SK-N-SH (cell line): ENCODE results near the gene BABAM1. TPM values are rescaled to one million over a fixed set of nuclear protein-coding genes. Genes with fewer than 3 reads are reported as not detected.

Experiments
- CHD2 ChIP-seq: fragments of 150-350 bp; IDR thresholded peaks from 2 replicates; pipeline ENCODE4 v1.6.1; 2018; ENCODE audit warnings: low read length; ENCODE audit not compliant: partially characterized antibody
- EP300 ChIP-seq, 2 experiments: IDR thresholded peaks; 2 replicates each; pipeline versions ENCODE4 v1.4.0 to v1.6.1; 2012; ENCODE audit warnings: borderline replicate concordance in 1 of 2, low read depth in 1 of 2, low read length in 1 of 2
- EZH2phosphoT487 ChIP-seq: fragments of 200-600 bp; sonication (generic); IDR thresholded peaks from 2 replicates; pipeline ENCODE4 v1.6.1; 2017; ENCODE audit warnings: low read depth, mixed run types, mild to moderate bottlenecking, antibody characterized with exemption, moderate library complexity, borderline replicate concordance
- FOSL2 ChIP-seq: IDR thresholded peaks from 2 replicates; pipeline ENCODE4 v1.4.0; 2012; ENCODE audit warnings: low read depth, mild to moderate bottlenecking, moderate library complexity, borderline replicate concordance
- FOXJ3 ChIP-seq: sonication (generic); formaldehyde crosslinking; IDR thresholded peaks from 2 replicates; pipeline ENCODE4 v1.5.1; 2020; ENCODE audit warnings: mild to moderate bottlenecking, missing genetic modification reagents
- GATA2 ChIP-seq: sonication (generic); formaldehyde crosslinking; IDR thresholded peaks from 2 replicates; pipeline ENCODE4 v1.5.0; 2020; ENCODE audit warnings: mild to moderate bottlenecking, missing genetic modification reagents
- JUND ChIP-seq: IDR thresholded peaks from 2 replicates; pipeline ENCODE4 v1.4.0; 2012
- MEF2A ChIP-seq: IDR thresholded peaks from 2 replicates; pipeline ENCODE4 v1.4.0; 2012; ENCODE audit warnings: low read depth, borderline replicate concordance
- NFIC ChIP-seq: IDR thresholded peaks from 2 replicates; pipeline ENCODE4 v1.4.0; 2012; ENCODE audit warnings: borderline replicate concordance
- NRF1 ChIP-seq: IDR thresholded peaks from 2 replicates; pipeline ENCODE4 v1.6.1; 2012; ENCODE audit warnings: low read depth, mild to moderate bottlenecking, low read length
- POLR2AphosphoS5 ChIP-seq: IDR thresholded peaks from 2 replicates; pipeline ENCODE4 v1.6.1; 2012; ENCODE audit warnings: low read depth, low read length
- RAD21 ChIP-seq: IDR thresholded peaks from 2 replicates; pipeline ENCODE4 v1.6.1; 2012; ENCODE audit warnings: mild to moderate bottlenecking, low read length
- RCOR1 ChIP-seq: fragments of 150-350 bp; IDR thresholded peaks from 2 replicates; pipeline ENCODE4 v1.6.1; 2017; ENCODE audit warnings: antibody characterized with exemption, low read length
- RFX5 ChIP-seq: IDR thresholded peaks from 2 replicates; pipeline ENCODE4 v1.6.1; 2012; ENCODE audit warnings: mild to moderate bottlenecking, improper control_type of control experiment, low read length
- RXRA ChIP-seq: IDR thresholded peaks from 2 replicates; pipeline ENCODE4 v1.4.0; 2012; ENCODE audit warnings: low read depth, mild to moderate bottlenecking, borderline replicate concordance
- SIN3A ChIP-seq: IDR thresholded peaks from 2 replicates; pipeline ENCODE4 v1.6.1; 2012; ENCODE audit warnings: low read depth, mild to moderate bottlenecking, low read length, moderate library complexity, borderline replicate concordance
- SMC3 ChIP-seq: IDR thresholded peaks from 2 replicates; pipeline ENCODE4 v1.6.1; 2012; ENCODE audit warnings: low read depth, low read length, improper control_type of control experiment
- TCF12 ChIP-seq: IDR thresholded peaks from 2 replicates; pipeline ENCODE4 v1.4.0; 2012
- TEAD4 ChIP-seq: IDR thresholded peaks from 2 replicates; pipeline ENCODE4 v1.4.0; 2012; ENCODE audit warnings: mild to moderate bottlenecking, borderline replicate concordance; ENCODE audit not compliant: insufficient read depth
- YY1 ChIP-seq: IDR thresholded peaks from 2 replicates; pipeline ENCODE4 v1.4.0; 2012; ENCODE audit warnings: low read depth, mild to moderate bottlenecking
- polyA plus RNA-seq, 3 experiments: library from polyadenylated mRNA; depleted of rRNA; stranded (reverse); fragments of >200 nt; gene quantifications; 2 replicates each; pipeline ENCODE4 v1.2.3, GENCODE V29; 2012
- TF ChIP-seq, protein P1 (sequence below): IDR thresholded peaks from 2 replicates; pipeline ENCODE4; 2012
- TF ChIP-seq, protein P2 (sequence below): fragments of 150-350 bp; IDR thresholded peaks from 2 replicates; pipeline ENCODE4 v1.6.1; 2016; ENCODE audit warnings: mild to moderate bottlenecking, low read depth, low read length
- TF ChIP-seq, protein P3 (sequence below): IDR thresholded peaks from 2 replicates; pipeline ENCODE4 v1.4.0; 2012; ENCODE audit warnings: low read depth, borderline replicate concordance
- TF ChIP-seq, protein P4 (sequence below): IDR thresholded peaks from 2 replicates; pipeline ENCODE4 v1.4.0; 2012; ENCODE audit warnings: low read depth, borderline replicate concordance
- TF ChIP-seq, protein P5 (sequence below): IDR thresholded peaks from 2 replicates; pipeline ENCODE4 v1.4.0; 2012; ENCODE audit warnings: low read depth

The BABAM1 gene
- polyA plus RNA-seq, 1 of the 3 experiments (the other 2 are of a cell fraction), result 192 TPM

DNA sequence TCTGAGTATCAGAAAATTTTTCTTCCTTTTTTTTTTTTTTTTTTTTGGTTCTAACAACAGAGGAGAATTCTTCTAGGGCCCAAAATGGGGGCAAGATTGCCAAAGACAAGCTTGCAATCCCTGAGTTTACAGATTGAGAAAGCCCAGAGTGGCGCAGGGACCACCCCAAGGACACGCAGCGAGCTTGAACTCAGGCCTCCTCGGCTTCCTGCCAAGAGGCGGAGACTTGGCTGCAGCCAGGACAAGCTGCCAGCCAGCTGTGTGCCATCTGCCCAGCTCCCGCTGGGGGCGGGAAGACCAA is 37.9 kb downstream of the BABAM1 start (continued):
- TF ChIP-seq, protein P1, sequence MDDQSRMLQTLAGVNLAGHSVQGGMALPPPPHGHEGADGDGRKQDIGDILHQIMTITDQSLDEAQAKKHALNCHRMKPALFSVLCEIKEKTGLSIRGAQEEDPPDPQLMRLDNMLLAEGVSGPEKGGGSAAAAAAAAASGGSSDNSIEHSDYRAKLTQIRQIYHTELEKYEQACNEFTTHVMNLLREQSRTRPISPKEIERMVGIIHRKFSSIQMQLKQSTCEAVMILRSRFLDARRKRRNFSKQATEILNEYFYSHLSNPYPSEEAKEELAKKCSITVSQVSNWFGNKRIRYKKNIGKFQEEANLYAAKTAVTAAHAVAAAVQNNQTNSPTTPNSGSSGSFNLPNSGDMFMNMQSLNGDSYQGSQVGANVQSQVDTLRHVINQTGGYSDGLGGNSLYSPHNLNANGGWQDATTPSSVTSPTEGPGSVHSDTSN, result no peak; the same call in 1 of the 2 replicates
- TF ChIP-seq RFX5, result no peak
- no peak; the same call in 1 of the 2 replicates for TF ChIP-seq JUND
- TF ChIP-seq, protein P2, sequence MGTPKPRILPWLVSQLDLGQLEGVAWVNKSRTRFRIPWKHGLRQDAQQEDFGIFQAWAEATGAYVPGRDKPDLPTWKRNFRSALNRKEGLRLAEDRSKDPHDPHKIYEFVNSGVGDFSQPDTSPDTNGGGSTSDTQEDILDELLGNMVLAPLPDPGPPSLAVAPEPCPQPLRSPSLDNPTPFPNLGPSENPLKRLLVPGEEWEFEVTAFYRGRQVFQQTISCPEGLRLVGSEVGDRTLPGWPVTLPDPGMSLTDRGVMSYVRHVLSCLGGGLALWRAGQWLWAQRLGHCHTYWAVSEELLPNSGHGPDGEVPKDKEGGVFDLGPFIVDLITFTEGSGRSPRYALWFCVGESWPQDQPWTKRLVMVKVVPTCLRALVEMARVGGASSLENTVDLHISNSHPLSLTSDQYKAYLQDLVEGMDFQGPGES, result peak; percentile 2; the same call in 1 of the 2 replicates
- TF ChIP-seq, protein P3, sequence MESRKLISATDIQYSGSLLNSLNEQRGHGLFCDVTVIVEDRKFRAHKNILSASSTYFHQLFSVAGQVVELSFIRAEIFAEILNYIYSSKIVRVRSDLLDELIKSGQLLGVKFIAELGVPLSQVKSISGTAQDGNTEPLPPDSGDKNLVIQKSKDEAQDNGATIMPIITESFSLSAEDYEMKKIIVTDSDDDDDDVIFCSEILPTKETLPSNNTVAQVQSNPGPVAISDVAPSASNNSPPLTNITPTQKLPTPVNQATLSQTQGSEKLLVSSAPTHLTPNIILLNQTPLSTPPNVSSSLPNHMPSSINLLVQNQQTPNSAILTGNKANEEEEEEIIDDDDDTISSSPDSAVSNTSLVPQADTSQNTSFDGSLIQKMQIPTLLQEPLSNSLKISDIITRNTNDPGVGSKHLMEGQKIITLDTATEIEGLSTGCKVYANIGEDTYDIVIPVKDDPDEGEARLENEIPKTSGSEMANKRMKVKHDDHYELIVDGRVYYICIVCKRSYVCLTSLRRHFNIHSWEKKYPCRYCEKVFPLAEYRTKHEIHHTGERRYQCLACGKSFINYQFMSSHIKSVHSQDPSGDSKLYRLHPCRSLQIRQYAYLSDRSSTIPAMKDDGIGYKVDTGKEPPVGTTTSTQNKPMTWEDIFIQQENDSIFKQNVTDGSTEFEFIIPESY, result no peak
- TF ChIP-seq GATA2 (CRISPR knock-in tag), result no peak
- TF ChIP-seq SMC3, result no peak
- peak; percentile 97 for TF ChIP-seq TCF12
- TF ChIP-seq NRF1, result no peak
- peak; percentile 19; the same call in 1 of the 2 replicates for TF ChIP-seq RXRA
- peak; percentile 98 for TF ChIP-seq SIN3A
- no peak for TF ChIP-seq TEAD4
- no peak for TF ChIP-seq RAD21
- no peak for TF ChIP-seq EP300 (IDR thresholded peaks at IDR 0.05; ENCODE audit: borderline replicate concordance in 1 of 2, low read depth in 1 of 2, low read length in 1 of 2)
- no peak for TF ChIP-seq MEF2A
- TF ChIP-seq, protein P4, sequence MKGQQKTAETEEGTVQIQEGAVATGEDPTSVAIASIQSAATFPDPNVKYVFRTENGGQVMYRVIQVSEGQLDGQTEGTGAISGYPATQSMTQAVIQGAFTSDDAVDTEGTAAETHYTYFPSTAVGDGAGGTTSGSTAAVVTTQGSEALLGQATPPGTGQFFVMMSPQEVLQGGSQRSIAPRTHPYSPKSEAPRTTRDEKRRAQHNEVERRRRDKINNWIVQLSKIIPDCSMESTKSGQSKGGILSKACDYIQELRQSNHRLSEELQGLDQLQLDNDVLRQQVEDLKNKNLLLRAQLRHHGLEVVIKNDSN, result no peak
- TF ChIP-seq FOSL2, result no peak
- TF ChIP-seq NFIC, result peak; percentile 98
- no peak for TF ChIP-seq CHD2
- TF ChIP-seq YY1, result no peak
- TF ChIP-seq RCOR1, result peak; percentile 85; the same call in 1 of the 2 replicates
- TF ChIP-seq, protein P5, sequence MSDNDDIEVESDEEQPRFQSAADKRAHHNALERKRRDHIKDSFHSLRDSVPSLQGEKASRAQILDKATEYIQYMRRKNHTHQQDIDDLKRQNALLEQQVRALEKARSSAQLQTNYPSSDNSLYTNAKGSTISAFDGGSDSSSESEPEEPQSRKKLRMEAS, result no peak
- TF ChIP-seq EZH2phosphoT487, result no peak
- no peak for TF ChIP-seq FOXJ3
- no peak for TF ChIP-seq POLR2AphosphoS5
